Activated CD4-positive, alpha-beta memory T cell treated with anti-CD3 and anti-CD28 coated beads for 36 hours (primary cell): ENCODE results near the gene DEDD2. TPM values are rescaled to one million over a fixed set of nuclear protein-coding genes. Genes with fewer than 3 reads are reported as not detected.
A peak's percentile ranks its signal among the peaks of the same experiment; 100 is the strongest.

Source experiments
- CTCF ChIA-PET: fragments of 350-600 bp; sonication (Branson Sonifier 250); formaldehyde crosslinking; loops from one replicate; lab custom pipeline; 2021; ENCODE audit warnings: antibody characterized with exemption, inconsistent platforms; lab: Charles Lee
- POLR2A ChIA-PET: fragments of 350-600 bp; sonication (Branson Sonifier 250); formaldehyde crosslinking; loops from one replicate; lab custom pipeline; 2021; ENCODE audit warnings: antibody characterized with exemption; lab: Charles Lee
- DNase-seq: peaks from one replicate; pipeline ENCODE4 v3.0.0-alpha.2; 2020
- H3K27ac Mint-ChIP-seq: one replicate; pipeline ENCODE4 v1.8.0; 2021; ENCODE audit warnings: mixed read lengths
- H3K27me3 Mint-ChIP-seq: one replicate; pipeline ENCODE4 v1.8.0; 2021; ENCODE audit warnings: mixed read lengths
- H3K36me3 Mint-ChIP-seq: one replicate; pipeline ENCODE4 v1.8.0; 2021; ENCODE audit warnings: mixed read lengths
- H3K4me1 Mint-ChIP-seq: one replicate; pipeline ENCODE4 v1.8.0; 2021; ENCODE audit warnings: low read depth, mixed read lengths
- H3K4me3 Mint-ChIP-seq: one replicate; pipeline ENCODE4 v1.8.0; 2021; ENCODE audit warnings: mild to moderate bottlenecking, mixed read lengths
- H3K9me3 Mint-ChIP-seq: one replicate; pipeline ENCODE4 v1.8.0; 2021; ENCODE audit warnings: mixed read lengths
- intact Hi-C: fragments of 100-400 bp; cut with micrococcal nuclease; formaldehyde crosslinking; loops from one replicate; pipeline ENCODE4 v1.15.1; 2023
- total RNA-seq, 2 experiments: library from RNA; stranded (reverse); gene quantifications; one replicate each; pipeline ENCODE4 v1.2.3, GENCODE V29; 2021

The DEDD2 gene
- total RNA-seq, 2 experiments from 2014 or later, result 31.3 to 33.4 TPM

DNA sequence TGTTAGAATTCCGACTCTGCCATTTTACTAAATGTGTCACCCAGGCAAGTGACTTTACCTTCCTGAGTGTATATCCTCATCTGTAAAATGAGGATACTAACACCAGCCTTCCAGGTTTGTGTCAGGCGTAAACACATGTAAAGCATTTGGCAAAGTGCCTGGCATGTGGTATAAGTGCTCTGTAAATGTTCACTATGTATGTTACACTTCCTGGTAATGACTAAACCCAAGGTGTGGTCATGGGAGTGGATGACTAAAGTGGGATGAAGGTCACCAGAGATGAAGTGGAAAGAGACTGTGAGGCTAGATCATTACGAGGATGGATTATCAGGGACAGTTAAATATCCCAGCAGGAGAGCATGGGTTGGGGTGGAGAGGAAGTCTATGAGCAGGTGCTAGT is 25.6 kb downstream of the DEDD2 start:
- H3K27me3 Mint-ChIP-seq, result no peaks in the 10 kb centered on the region
- no peak overlapping the region for H3K4me3 Mint-ChIP-seq
- H3K4me1 Mint-ChIP-seq, result peaks cover 41% of the 10 kb centered on the region
- ChIA-PET CTCF (interaction anchor here (0.5 to 1.4 kb wide), 5 partner anchors 15 to 83 kb away, joined by 3 to 8 read pairs (median 4); partner anchors contain the start of genes DEDD2 and POU2F2), POLR2A (interaction anchor here (1.6 kb wide), 1 partner anchor 15 kb away, joined by 5 read pairs; no protein-coding TSS in a partner anchor)
- H3K27ac Mint-ChIP-seq, result peak overlapping the region; percentile 10
- H3K9me3 Mint-ChIP-seq, result peaks cover 4% of the 10 kb centered on the region
- intact Hi-C loops, result loop anchor here (1.0 to 10.0 kb wide), 2 partner anchors 8 to 317 kb away; partner anchors contain the start of gene CD79A
- peaks cover 12% of the 10 kb centered on the region for H3K36me3 Mint-ChIP-seq
- peak; percentile 65 for DNase-seq

DNA sequence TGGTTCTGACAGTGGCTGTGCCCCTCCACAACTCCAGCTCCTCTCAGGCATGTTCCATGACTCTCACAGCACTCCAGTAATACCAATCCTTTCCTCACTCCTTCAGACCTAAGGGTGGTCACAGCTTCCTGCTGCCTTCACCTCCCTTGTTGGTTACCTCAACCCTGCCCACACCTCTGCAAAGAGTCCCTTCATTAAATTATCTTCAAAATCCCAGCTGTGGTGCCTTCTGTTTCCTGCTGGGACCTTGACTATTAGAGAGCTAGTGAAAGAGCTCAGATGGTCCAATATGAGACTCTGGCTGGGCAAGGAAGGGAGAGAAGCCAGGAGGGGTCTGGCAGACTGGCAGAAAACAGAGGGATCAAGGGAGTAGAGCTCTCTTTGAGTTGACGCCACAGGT is 26.1 kb downstream of the DEDD2 start:
- Mint-ChIP-seq H3K36me3 (peaks cover 7% of the 10 kb centered on the region), H3K4me3 (no peak overlapping the region)
- CTCF ChIA-PET, result interaction anchor here (0.5 to 1.4 kb wide), 4 partner anchors 14 to 82 kb away, joined by 3 to 8 read pairs (median 4); partner anchors contain the start of gene POU2F2

DNA sequence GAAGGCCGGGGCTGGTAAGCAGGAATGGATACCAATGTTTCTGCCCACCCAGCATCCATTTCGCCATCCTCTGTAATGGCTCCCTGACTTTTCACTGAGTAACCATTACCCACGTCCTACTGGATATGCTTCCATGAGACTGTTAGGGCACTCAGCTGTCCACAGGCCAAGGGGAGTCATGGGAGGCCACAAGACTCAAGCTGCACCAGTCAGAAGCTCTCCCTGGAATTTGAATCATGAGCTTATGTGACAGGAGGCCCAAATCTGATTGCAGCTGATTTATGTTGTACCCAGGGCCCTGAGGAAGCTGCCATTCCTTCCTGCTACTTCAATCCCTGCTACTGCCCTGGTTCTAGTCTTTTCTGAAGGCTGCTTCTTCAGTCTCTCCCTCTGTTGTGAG is 28.3 kb downstream of the DEDD2 start:
- ChIA-PET CTCF (interaction anchor here (0.7 to 1.4 kb wide), 2 partner anchors 12 to 57 kb away, joined by 4 to 5 read pairs; partner anchors contain the start of gene POU2F2), POLR2A (interaction anchor here (1.7 kb wide), 1 partner anchor 12 kb away, joined by 5 read pairs; no protein-coding TSS in a partner anchor)
- H3K36me3 Mint-ChIP-seq, result peaks cover 2% of the 10 kb centered on the region
- DNase-seq, result no peak
- intact Hi-C loops, result no loop called here
- no peak overlapping the region for H3K27ac Mint-ChIP-seq
- H3K27me3 Mint-ChIP-seq, result no peaks in the 10 kb centered on the region
- H3K9me3 Mint-ChIP-seq, result peaks cover 4% of the 10 kb centered on the region
- H3K4me1 Mint-ChIP-seq, result peaks cover 54% of the 10 kb centered on the region
- no peak overlapping the region for H3K4me3 Mint-ChIP-seq

More for the DNA sequence above, 26.1 kb downstream of the DEDD2 start:
- peak overlapping the region; percentile 10 for H3K27ac Mint-ChIP-seq
- peaks cover 4% of the 10 kb centered on the region for H3K9me3 Mint-ChIP-seq
- H3K4me1 Mint-ChIP-seq, result peaks cover 41% of the 10 kb centered on the region
- POLR2A ChIA-PET, result interaction anchor here (0.7 to 1.6 kb wide), 2 partner anchors 15 to 132 kb away, joined by 3 to 5 read pairs; no protein-coding TSS in a partner anchor
- no peak for DNase-seq
- no peaks in the 10 kb centered on the region for H3K27me3 Mint-ChIP-seq
- intact Hi-C loops, result loop anchor here (10.0 kb wide), 1 partner anchor 317 kb away; the partner anchor contains the start of gene CD79A

DNA sequence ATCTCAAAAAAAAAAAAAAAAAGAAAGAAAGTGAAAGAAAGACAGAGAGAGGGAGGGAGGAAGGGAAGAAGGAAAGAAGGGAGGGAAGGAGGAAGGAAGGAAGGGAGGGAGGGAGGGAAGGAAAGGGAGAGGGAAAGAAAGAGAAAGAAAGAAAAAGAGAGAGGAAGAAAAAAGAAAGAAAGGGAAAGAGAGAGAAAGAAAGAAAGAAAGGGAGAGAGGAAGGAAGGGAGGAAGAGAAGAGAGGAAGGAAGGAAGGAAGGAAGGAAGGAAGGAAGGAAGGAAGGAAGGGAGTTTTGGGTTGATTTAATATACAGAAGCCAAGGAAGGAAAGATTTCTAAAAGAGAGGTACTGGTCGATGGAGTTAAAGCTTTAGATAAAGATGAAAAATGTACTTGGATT is 28.8 kb downstream of the DEDD2 start:
- no peak for DNase-seq
- Mint-ChIP-seq H3K4me1 (peaks cover 54% of the 10 kb centered on the region), H3K9me3 (peaks cover 4% of the 10 kb centered on the region), H3K27ac (no peak overlapping the region), H3K36me3 (peaks cover under 1% of the 10 kb centered on the region), H3K4me3 (no peak overlapping the region), H3K27me3 (no peaks in the 10 kb centered on the region)
- intact Hi-C loops, result no loop called here
- ChIA-PET POLR2A (interaction anchor here (1.7 kb wide), 1 partner anchor 12 kb away, joined by 5 read pairs; no protein-coding TSS in a partner anchor), CTCF (interaction anchor here (0.7 to 1.4 kb wide), 2 partner anchors 12 to 56 kb away, joined by 4 to 5 read pairs; partner anchors contain the start of gene POU2F2)

DNA sequence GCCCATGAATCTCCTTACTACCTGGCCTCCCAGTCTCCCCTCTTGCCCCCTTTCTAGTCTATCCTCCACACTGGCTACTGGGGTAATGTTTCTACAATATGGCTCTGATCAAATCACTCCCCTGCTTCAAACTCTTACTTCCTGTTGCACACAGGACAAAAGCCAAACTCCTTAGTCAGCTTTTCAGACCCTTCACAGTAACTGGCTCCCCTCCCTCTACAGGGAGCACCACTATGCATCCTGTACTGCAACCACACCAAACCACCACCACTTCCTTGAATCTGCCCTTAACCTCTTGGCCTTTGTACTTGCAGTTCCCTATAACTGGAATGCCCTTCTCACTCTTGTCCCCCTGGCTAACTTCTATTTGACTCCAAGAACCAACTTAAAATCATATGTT is 32.2 kb downstream of the DEDD2 start:
- H3K36me3 Mint-ChIP-seq, result no peaks in the 10 kb centered on the region
- DNase-seq, result peak; percentile 47
- H3K27ac Mint-ChIP-seq, result peak overlapping the region; percentile 49
- ChIA-PET POLR2A (interaction anchor here (1.9 kb wide), 1 partner anchor 9 kb away, joined by 6 read pairs; no protein-coding TSS in a partner anchor), CTCF (interaction anchor here (0.9 to 2.9 kb wide), 14 partner anchors 9 to 87 kb away, joined by 3 to 41 read pairs (median 6); partner anchors contain the start of gene POU2F2)
- no peaks in the 10 kb centered on the region for H3K9me3 Mint-ChIP-seq
- no peaks in the 10 kb centered on the region for H3K27me3 Mint-ChIP-seq
- peaks cover 40% of the 10 kb centered on the region for H3K4me1 Mint-ChIP-seq
- H3K4me3 Mint-ChIP-seq, result no peak overlapping the region
- intact Hi-C loops, result loop anchor here (2.0 kb wide), 1 partner anchor 14 kb away; no protein-coding TSS in a partner anchor

DNA sequence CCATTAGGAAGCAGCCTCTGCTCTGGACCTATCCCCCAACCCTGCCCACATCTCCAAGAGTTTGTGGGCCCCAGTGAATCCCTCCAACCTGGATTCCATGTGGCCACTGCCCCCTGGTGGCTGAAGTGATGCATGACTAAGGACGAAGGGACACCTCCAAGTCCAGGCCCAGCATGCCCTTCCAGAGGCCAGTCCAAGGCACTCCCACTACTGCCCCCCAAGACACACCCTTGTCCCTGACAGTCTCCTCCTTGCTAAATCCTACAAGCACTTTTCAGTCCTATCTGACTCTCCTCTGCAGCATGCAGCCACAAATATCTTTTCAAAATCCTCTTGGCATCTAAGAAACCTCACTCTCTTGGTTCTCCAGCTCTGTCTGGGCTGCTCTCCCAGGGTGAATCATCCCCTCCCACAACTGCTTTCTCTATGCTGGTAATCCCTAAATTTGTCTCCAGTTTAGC is 33.0 kb downstream of the DEDD2 start:
- intact Hi-C loops, result loop anchor here (1.0 to 2.0 kb wide), 3 partner anchors 14 to 76 kb away; partner anchors contain the start of gene POU2F2
- peak; percentile 83 for DNase-seq
- ChIA-PET CTCF (interaction anchor here (0.6 to 2.9 kb wide), 17 partner anchors 8 to 236 kb away, joined by 3 to 41 read pairs (median 5); partner anchors contain the start of genes PAFAH1B3, POU2F2 and PRR19), POLR2A (interaction anchor here (0.9 kb wide), 1 partner anchor 9 kb away, joined by 3 read pairs; no protein-coding TSS in a partner anchor)
- peaks cover 37% of the 10 kb centered on the region for H3K4me1 Mint-ChIP-seq
- no peaks in the 10 kb centered on the region for H3K27me3 Mint-ChIP-seq
- no peak overlapping the region for H3K4me3 Mint-ChIP-seq
- peak overlapping the region; percentile 19 for H3K27ac Mint-ChIP-seq
- no peaks in the 10 kb centered on the region for H3K36me3 Mint-ChIP-seq
- H3K9me3 Mint-ChIP-seq, result no peaks in the 10 kb centered on the region

DNA sequence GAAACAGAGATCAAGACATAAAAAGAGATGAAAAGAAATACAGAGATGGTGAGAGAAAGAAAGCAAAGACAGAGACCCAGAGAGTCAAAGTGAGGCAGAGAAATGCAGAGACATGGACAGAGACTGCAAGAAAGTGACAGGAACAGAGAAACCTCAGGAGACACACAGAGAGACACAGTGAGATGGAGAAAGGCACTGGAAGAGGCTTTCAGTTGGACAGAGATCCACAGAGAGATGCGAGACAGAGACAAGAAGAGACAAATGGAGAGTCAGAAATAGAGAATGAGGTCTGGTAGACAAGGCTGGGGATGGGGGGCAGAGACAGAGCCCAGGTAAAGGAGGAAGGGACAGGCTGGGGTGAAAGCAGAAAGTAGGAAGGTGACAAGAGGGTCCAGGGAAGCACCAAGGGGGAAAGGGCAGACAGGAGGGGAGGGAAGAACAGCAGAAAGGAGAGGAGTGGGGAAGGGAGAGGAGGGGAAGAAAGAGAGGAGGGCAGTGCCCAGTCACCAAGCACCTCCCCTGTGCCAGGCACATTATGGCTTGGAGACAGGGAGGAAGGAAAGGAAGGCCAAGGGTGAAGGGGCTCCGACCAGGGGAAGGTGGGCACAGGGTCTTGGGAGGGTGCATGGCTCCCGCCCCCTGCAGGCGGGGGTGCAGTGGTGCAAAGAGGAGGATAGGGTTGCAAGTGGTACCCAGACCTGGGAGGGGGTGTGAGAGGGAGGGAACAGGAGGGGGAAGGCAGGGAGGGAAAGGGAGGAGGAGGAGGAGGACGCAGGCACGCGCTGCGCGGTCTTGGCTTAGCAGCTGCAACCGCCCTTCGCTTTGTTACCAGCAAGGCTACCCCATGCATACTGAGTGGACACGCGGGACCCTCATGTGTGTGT is 38.4 kb downstream of the DEDD2 start:
- DNase-seq, result peak; percentile 24
- peaks cover 20% of the 10 kb centered on the region for H3K4me1 Mint-ChIP-seq
- ChIA-PET POLR2A (no interaction called here), CTCF (no interaction called here)
- peaks cover 11% of the 10 kb centered on the region for H3K27me3 Mint-ChIP-seq
- intact Hi-C loops, result no loop called here
- no peak overlapping the region for H3K27ac Mint-ChIP-seq
- H3K9me3 Mint-ChIP-seq, result no peaks in the 10 kb centered on the region
- no peak overlapping the region for H3K4me3 Mint-ChIP-seq
- H3K36me3 Mint-ChIP-seq, result no peaks in the 10 kb centered on the region

DNA sequence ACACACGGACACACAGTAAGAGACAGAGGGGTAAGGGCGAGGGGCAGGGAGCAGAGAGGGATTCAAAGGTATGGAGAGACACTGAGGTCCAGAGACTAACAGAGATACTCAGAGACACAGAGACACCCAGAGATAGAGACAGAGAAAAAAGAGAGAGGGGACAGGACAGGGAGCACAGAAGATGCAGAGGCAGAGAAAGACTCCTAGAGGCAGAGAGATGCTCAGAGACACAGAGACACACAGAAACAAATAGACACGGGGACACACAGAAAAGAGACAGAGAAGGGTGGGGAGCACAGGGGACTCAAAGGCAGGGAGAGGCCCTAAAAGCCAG is 39.8 kb downstream of the DEDD2 start:
- Mint-ChIP-seq H3K4me3 (no peak overlapping the region), H3K27ac (no peak overlapping the region), H3K4me1 (peaks cover 14% of the 10 kb centered on the region), H3K27me3 (peaks cover 11% of the 10 kb centered on the region), H3K9me3 (no peaks in the 10 kb centered on the region), H3K36me3 (no peaks in the 10 kb centered on the region)
- intact Hi-C loops, result loop anchor here (2.0 kb wide), 1 partner anchor 45 kb away; the partner anchor contains the start of gene POU2F2
- no peak for DNase-seq
- ChIA-PET CTCF (interaction anchor here (1.0 to 2.5 kb wide), 12 partner anchors 12 to 69 kb away, joined by 3 to 21 read pairs (median 4); partner anchors contain the start of genes GSK3A and POU2F2), POLR2A (interaction anchor here (1.4 kb wide), 1 partner anchor 11 kb away, joined by 5 read pairs; no protein-coding TSS in a partner anchor)

DNA sequence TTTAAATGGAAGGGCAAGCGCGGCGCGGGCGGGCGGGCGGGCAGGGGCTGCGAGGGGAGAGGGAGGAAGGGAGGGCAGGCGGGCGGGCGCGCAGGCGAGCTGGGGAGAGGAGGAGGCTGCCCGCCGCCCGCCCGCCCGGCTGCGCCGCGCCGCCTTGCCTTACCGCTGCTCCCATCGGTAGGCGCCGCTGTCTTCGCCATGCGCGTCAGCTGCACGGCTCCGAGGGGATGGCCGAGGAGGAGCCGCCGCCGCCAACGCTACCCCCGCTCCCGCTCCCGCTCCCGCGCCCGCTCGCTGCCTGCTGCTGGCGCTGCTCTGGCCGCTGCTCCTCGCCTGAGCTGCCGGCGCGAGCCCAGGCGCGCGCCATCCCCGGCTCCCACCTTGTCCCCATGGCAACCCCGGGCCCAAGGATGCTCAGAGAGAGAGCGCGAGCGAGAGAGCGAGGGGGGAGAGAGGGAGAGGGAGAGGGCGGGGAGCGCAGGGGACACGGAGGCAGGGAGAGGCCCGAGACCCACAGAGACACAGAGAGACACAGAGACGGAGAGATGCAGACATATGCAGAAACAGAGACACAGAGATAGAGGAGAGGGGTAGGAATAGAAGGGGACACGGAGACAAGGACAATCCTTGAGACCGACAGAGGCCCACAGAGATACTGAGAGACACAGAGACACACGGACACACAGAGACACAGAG is 40.3 kb downstream of the DEDD2 start:
- intact Hi-C loops, result loop anchor here (1.0 to 2.0 kb wide), 3 partner anchors 40 to 148 kb away; partner anchors contain the start of genes DEDD2, MEGF8 and POU2F2
- no peaks in the 10 kb centered on the region for H3K36me3 Mint-ChIP-seq
- H3K27me3 Mint-ChIP-seq, result peaks cover 11% of the 10 kb centered on the region
- POLR2A ChIA-PET, result interaction anchor here (0.6 to 1.5 kb wide), 4 partner anchors 9 to 1859 kb away, joined by 3 to 6 read pairs (median 5); no protein-coding TSS in a partner anchor
- DNase-seq, result peak; percentile 85
- H3K27ac Mint-ChIP-seq, result no peak overlapping the region
- no peak overlapping the region for H3K4me3 Mint-ChIP-seq
- CTCF ChIA-PET, result interaction anchor here (0.7 to 2.5 kb wide), 23 partner anchors 8 to 119 kb away, joined by 3 to 21 read pairs (median 5); partner anchors contain the start of genes GSK3A and POU2F2
- H3K9me3 Mint-ChIP-seq, result no peaks in the 10 kb centered on the region
- H3K4me1 Mint-ChIP-seq, result peaks cover 14% of the 10 kb centered on the region

DNA sequence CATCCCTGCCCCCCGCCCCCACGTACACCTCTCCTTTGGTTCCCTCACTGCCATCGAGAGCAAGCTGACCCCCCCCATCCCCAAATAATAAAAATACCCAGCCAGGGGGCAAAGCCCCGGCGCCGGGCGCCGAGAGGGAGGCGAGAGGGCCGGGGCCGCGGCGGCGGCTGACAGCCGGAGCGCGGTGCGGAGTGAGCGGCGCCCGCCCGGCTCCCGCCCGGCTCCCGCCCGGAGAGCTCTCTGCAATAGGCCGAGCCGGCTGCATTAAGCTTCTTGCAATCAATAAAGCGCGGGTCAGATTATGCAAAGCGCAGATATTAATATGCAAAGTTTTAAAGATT is 40.9 kb downstream of the DEDD2 start:
- POLR2A ChIA-PET, result interaction anchor here (0.6 to 1.5 kb wide), 5 partner anchors 9 to 1859 kb away, joined by 3 to 6 read pairs (median 5); no protein-coding TSS in a partner anchor
- Mint-ChIP-seq H3K27ac (no peak overlapping the region), H3K27me3 (peaks cover 11% of the 10 kb centered on the region), H3K4me1 (peaks cover 14% of the 10 kb centered on the region), H3K36me3 (no peaks in the 10 kb centered on the region), H3K4me3 (peak overlapping the region; percentile 70), H3K9me3 (no peaks in the 10 kb centered on the region)
- intact Hi-C loops, result loop anchor here (1.0 to 2.0 kb wide), 3 partner anchors 41 to 149 kb away; partner anchors contain the start of genes DEDD2, MEGF8 and POU2F2
- CTCF ChIA-PET, result interaction anchor here (0.7 to 2.5 kb wide), 23 partner anchors 8 to 120 kb away, joined by 3 to 21 read pairs (median 5); partner anchors contain the start of genes GSK3A and POU2F2
- no peak for DNase-seq
